HG02943 (cell line): Measurements from ENCODE around the gene CRK.
"Not testable (repeated sequence)": the region's sequence is repeated elsewhere in the genome, so short reads cannot be mapped to it uniquely, and the experiment has no call there.

ENCODE experiments used
- ATAC-seq: cut with Tn5 transposase; IDR thresholded peaks from one replicate; pipeline ENCODE4 v1.9.1; 2021; ENCODE audit warnings: mild to moderate bottlenecking, low read depth, moderate library complexity; ENCODE audit not compliant: unreplicated experiment

CRK gene

DNA sequence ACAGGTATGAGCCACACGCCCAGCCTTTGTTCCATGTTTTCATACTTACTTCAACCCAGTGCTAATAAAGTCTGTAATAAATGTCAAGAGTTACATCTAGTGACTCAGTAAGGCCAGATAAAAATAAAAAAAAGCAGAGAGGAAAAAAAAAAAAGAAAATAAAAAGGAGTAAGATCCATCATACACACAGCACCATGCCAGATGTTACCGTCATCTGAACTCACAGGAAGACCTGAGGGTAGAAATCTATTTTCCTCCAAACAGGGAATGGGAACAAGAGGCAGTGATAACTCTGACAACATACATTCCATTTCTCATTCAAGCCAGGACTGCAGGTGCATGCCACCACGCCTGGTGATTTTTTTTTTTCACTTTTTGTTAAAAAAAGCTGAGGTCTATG lies 20.7 kb downstream of the CRK start:
- no peak for ATAC-seq

DNA sequence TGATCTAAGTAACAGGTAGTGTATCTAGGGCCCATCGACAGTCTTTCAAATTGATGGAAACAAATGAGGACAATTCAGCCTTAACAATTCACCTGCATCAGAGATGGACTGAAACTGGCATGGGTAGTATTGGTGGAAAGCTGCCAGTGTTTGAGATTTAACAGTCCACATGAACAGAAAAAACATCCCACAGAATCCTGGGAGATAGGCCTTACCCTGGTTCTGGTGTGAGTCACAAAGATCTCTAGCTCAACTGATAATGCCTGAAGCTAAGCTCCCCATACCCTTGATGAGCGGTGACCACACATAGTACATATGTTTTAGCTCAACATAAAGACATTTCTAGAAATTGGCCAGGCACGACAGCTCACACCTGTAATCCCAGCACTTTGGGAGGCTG lies 21.9 kb downstream of the CRK start:
- no peak for ATAC-seq

DNA sequence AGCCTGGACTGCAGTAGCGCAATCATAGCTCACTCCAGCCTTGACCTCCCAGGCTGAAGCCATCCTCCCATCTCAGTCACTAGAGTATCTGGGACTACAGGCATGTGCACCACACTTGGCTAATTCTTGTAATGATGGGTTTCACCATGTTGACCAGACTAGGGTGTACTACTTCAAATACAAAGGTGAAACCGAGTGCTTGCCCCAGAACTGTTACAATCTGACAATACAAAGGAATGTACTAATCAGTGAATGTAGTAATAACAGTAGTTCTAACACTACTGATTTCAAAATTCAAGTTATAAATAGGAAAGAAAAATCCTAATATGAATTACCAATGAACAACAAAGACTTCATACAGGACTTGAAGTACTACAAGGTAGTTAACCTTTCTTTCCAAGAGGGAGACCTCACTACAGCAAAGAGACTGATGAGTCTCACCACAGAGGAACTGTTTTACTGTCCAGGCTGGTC lies 24.4 kb downstream of the CRK start:
- ATAC-seq, result no peak

DNA sequence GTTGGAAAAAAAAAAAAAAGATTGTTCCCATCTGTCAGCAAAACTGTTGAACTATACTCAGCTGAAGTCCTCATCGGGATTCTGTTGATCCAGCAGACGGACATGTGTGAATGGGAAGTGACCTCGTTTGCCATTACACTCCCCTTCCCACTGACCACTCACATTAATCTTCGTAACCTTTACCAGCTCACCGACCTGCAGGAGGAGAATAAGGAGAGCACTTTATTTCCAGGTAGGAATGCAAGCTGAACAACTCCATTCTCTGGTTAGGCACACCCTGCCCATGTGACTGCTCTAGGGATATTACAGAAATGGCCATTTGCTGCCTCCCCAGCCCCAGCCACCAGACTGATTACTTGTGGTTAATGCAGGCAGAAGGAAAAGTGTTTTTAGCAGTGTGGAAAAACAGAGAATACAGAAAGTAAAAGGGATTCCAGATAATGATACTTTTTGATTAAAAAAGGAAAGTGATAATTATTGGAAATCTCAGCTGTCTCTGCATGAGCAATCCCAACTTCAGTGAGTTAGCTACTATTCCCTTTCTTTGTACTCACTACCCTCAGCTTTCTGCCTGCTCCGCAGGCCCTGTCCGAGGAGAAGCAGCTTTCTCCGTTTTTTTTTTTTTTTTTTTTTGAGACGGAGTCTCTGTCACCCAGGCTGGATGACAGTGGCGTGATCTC lies 32.4 kb downstream of the CRK start:
- ATAC-seq, result no peak

DNA sequence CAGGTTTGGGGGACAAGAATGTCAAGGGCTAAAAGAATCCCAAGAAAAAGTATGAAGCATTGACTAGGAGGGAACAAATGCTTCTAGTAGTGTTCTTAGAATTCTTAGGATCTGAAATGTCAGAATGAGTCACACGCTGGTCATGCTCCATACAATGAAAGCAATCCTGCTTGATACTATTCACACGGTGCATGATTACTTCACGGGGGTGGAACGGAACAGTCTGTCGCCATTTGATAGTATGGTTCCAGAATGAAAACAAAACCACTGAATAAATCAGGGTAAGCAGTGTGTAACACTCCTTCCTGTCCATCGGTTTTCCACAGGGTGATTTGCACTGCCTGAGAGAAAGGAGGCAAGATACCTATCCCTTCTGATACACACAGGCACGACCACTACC lies 33.1 kb downstream of the CRK start:
- no peak for ATAC-seq

DNA sequence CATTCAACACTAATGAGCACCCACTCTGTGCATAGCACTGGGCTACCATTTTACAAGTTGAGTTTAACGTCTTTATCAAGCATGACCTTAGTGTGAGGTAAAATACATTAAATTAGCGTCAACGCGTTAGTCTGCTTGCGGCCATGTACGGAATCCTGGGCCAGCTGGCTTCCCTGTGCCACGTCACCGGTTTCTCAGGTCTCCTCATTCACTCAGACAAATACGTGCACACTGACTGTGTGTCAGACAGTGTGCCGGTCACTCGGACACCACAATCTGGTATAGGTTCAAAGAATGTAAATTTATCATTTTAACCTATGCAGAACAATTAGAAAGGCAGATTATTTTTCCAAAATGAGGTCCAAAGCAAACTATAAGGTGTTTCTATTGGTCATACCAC lies 34.6 kb downstream of the CRK start:
- ATAC-seq, result no peak

DNA sequence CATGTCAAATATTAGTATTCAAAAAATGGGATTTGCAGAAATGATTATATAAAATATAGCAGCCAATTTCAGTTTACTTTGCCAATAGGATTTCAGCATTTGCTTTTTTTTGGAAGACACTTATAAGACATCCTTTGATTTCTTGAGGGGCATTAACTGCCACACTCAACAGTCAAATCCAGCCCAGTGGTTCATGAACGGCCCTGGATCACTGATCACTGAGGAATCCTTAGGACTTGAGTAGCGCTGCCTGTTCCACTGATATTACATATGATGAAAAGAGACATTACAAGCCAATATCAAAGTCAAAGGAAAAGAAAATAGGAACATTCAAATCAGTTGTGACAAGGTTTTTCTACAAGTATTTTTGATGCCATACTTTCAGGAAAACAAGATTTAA lies 35.1 kb downstream of the CRK start:
- ATAC-seq, result no peak

DNA sequence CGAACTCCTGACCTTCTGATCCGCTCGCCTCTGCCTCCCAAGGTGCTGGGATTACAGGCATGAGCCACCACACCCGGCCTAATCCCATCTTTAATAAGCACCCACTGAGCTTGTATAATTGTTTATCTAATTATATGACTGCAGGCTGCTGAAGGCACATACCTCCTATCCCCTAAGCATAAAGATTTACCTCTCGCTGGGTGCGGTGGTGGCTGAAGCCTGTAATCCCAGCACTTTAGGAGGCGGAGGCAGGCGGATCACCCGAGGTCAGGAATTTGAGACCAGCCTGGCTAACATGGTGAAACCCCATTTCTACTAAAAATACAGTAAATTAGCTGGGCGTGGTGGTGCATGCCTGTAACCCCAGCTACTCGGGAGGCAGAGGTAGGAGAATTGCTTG lies 35.9 kb downstream of the CRK start:
- ATAC-seq, result no peak

DNA sequence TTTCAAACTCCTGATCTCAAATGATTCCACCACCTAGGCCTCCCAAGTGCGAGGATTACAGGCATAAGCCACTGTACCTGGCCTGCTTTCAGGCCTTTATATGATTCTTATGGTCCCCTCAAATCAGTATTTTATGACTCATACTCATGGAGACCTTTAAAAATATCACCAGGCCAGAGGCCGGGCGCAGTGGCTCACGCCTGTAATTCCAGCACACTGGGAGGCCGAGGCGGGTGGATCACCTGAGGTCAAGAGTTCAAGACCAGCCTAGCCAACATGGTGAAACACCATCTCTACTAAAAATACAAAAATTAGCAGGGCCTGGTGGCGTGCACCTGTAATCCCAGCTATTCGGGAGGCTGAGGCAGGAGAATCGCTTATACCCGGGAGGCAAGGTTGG lies 37.6 kb downstream of the CRK start:
- ATAC-seq, result not testable (repeated sequence)

DNA sequence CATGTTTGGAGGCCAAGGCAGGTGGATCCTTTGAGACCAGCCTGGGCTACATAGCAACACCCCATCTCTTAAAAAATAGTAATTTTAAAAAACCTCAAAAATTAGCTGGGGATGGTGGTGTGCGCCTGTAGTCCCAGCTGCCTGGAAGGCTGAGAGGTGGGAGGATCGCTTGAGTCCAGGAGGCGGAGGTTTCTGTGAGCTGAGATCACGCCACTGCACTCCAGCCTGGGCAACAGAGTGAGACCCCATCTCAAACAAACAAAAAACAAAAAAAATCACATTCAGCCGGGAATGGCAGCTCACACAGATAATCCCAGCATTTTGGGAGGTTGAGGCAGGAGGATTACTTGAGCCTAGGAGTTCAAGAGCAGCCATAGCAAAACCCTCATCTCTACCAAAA lies 39.6 kb downstream of the CRK start:
- no peak for ATAC-seq

DNA sequence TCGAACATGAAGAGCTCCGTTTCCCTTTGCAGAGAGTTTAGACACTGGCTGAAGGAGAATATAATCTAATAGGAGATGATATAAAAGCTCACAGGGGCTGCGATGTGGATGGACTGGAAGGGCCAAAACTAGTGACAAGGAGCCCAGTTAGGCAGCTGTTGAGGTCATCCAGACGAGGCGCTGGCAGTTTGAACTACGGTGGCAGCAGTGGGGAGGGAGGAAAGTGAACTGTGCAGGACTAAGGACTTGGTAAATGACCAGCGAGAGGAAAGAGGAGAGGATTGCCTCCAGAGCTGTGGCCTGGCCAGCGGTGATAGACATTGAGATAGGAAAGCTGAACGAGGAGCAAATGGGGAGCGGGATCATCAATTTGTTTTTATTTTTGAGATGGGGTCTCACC lies 41.4 kb downstream of the CRK start:
- ATAC-seq, result no peak

DNA sequence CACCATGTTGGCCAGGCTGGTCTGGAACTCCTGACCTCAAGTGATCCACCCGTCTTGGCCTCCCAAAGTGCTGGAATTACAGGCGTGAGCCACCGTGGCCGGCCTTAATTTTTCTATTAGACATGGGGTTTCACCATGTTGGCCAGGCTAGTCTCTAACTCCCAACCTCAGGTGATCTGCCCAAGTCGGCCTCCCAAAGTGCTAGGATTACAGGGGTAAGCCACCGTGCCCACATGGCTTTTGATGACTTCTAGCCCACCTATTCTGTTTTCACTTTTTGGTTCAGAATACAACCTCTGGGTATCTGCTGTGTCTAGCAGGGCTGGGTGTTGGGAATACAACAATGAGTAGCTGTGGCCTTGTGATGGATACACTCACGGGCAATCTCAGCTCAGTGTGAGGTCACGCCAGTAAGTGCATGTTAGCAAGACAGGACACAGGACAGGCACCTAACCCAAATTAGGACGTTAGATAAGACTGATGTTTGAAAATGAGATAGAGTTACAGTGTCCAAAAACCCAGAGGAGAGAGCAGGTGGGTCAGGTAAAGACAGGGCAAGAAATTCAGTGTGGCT lies 41.9 kb downstream of the CRK start:
- no peak for ATAC-seq

DNA sequence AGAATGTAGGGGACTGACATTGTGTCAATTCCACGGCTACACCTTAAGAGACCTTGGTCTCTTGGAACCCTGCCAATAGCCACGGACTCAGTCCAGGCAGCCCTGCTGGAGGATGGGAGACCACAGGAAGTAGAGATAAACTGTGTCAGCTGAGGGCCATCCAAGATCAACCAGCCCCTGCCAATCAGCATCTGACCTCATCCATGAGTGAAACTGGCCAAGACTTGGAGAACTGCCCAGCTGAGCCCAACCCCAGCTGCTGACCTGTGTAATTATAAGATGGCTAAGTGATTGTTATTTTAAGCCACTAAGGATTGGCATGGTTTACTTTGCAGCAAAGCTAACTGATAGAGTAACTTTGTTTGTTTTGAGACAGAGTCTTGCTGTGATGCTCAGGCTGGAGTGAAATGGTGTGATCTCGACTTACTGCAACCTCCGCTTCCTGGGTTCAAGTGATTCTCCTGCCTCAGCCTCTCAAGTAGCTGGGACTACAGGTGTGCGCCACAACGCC lies 42.7 kb downstream of the CRK start:
- no peak for ATAC-seq

DNA sequence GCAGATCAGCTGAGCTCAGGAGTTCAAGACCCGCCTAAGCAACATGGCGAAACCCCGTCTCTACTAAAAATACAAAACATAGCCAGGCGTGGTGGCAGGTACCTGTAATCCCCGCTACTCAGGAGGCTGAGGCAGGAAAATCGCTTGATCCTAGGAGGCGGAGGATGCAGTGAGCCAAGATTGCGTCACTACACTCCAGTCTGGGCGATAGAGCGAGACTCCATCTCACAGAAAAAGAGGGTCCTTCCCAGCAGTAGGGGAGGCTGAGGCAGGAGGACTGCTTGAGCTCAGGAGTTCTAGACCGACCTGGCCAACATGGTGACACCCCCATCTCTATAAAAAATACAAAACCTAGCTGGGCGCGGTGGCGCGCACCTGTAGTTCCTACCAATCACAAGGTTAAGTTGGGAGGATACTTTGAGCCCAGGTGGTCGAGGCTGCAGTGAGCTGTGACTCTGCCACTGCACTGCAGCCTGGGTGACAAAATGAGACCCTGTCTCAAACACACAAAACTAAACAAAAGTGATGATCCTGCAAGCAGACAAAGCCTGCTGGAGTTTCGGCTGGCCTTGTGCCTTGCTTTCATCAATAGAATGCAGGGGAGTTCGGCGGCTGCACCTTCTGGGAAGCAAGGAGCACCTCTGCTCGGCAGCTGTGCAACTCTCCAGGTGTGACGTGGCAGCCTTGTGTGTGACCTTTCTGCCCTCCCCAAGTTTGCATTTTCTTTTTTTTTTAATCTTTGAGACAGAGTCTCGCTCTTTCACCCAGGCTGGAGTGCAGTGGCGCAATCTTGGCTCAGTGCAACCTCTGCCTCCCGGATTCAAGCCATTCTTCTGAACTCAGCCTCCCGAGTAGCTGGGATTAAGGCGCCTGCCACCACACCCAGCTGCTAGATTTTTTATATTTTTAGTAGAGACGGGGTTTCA lies 43.6 kb downstream of the CRK start:
- ATAC-seq, result no peak

DNA sequence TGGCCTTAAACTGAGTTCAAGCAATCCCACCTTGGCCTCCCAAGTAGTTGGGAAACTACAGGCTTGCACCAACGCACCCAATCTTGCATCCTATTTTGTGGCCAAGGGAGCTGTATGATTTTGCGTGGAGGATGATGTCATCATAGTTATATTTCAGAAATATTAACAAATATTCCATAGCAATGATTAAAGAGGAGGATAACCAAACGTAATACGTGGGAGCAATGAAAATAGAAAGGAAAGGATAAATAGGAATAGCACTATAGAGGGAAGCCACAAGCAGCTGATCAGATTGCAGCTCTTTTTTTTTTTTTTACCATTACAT lies 53.8 kb downstream of the CRK start:
- ATAC-seq, result no peak

DNA sequence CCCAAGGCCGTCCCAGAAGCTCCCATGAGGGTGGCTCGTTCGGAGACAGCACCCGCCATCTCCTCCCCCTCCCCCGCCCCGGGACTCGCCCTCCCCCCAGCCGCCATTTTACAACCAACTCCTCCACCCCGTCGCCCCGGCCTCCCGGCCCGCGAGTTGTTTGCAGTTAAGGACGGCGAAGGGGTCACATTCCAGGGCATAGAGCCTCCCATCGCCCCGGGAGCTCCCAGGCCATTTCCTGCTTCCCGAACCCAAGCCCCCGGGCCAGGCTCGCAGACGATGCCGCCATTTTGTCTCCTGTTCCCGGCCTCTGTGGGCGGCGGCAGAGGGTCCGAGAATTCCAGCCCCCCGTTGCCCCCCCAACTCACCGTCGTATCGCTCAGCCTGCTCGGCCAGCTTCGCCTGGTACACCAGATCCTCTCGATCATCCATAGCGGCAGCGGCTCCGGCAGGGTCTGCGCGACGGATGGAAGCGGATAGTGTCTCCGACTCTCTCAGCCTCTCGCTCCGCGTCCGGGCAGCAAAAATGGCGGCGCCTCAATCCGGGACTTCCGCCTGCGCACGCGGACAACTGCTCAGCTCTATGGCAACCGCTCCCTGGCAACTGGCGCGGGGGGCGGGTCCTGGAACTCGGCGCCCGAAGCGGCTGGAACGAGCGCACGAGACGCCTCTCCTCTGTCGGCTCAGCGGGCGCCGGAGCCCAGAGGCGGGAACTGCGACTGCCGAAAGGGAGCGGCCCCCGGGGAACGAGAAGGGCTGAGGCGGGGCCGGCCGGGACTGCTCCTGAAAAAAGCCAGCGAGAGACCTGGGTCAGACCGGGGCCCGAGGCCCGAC lies 56.1 kb downstream of the CRK start, which contains the start of gene YWHAE:
TSS of gene YWHAE (minus strand) at position 544 of the 834 bp plus-strand sequence. CDS start at position 432, 112 bp downstream.
- peak; percentile 77 for ATAC-seq

DNA sequence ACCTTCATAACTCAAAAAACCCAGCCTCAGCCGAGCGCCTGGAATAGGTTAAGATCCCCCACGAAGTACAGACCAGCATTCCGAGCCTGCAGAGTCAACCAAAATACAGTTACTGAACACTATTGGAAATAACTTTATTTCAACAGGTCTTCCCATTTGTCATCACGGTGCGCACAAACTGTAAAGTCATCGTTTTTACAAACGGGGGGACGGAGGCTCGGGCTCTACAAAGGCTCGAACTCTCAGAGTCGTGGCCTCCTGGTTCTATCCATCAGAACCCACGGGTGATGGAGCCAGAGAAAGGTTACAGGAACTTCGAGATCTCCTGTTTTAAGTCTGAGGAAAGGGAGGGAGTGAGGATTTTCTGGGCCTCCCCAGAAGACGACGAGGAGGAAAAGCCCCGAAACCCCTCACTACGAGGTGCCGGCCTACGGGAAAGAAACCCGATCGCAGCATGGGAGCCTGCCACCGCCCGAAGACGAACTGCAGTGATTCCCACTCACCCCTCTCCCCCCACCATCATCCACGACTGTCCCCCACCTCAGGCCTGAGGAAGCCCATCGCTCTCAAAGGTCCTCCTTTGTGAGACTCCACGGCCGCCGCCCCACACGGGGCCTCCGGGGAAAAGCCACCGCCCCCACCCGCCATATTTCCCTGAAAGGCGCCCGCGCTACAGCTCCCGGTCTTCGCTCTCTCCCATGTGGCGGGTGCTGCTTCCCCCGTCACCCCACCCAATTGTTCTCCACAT lies 56.9 kb downstream of the CRK start:
- peak; percentile 18 for ATAC-seq

DNA sequence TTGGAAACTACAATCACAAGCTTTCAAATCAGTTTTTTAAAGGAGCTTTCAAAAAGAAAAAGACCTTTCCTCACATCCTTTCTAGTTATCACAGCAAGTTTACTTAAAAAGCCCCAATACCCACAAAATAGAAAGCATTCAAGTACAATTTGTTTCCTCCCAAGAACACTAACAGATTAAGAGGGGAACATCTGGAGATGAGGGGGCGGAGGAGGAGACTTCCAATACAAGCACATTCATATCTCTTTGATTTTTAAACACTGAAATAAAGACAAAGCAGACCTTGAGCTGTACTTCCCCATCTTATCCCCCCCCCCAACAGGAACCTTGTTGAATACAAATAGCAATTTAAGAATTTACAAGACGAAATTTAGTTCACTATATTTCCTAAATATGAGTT lies 58.0 kb downstream of the CRK start:
- no peak for ATAC-seq

DNA sequence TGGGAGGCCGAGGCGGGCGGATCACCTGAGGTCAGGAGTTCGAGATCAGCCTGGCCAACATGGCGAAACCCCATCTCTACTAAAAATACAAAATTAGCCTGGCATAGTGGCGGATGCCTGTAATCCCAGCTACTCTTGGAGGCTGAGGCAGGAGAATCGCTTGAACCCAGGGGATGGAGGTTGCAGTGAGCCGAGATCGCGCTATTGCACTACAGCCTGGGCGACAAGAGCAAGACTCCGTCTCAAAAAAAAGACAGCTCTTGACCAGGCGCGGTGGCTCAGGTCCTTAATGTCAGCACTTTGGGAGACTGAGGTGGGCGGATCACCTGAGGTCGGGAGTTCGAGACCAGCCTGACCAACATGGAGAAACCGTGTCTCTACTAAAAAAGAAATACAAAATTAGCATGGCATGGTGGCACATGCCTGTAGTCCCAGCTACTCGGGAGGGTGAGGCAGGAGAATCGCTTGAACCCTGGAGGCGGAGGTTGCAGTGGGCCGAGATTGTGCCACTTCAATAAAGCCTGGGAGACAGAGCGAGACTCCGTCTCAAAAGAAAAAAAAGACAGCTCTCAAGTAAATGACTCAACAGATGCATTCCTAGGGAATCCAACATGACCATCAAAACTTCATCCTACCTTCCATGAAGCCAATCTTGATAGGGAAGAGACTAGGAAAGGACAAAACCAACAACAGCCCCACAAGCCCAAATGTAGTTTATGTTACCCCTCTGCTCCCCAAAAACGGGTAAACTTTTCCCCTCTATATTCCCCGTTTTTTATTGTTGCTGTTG lies 60.0 kb downstream of the CRK start:
- ATAC-seq, result not testable (repeated sequence)
